COLO829 (cell line): ENCODE measurements around the gene EPHA3.

Source experiments
- DNase-seq: peaks from one replicate; pipeline ENCODE4 v3.0.0; 2012; ENCODE audit warnings: low spot score

EPHA3 gene

GRCh38 chr3:89145995-89146394 is 38.6 kb downstream of the EPHA3 start:
- peak; percentile 48 for DNase-seq

GRCh38 chr3:89154416-89154815 is 47.0 kb downstream of the EPHA3 start:
- DNase-seq, result no peak

- peak; percentile 71 for DNase-seq
These were observed 48.4 kb downstream of the EPHA3 start for GRCh38 chr3:89155811-89156210.

GRCh38 chr3:89157575-89157974 is 50.2 kb downstream of the EPHA3 start:
- no peak for DNase-seq

- no peak for DNase-seq
These were observed 52.2 kb downstream of the EPHA3 start for GRCh38 chr3:89159605-89160004.

GRCh38 chr3:89164774-89165173 is 57.4 kb downstream of the EPHA3 start:
- DNase-seq, result no peak

GRCh38 chr3:89165636-89166263 is 58.3 kb downstream of the EPHA3 start:
- DNase-seq, result no peak

- DNase-seq, result peak; percentile 96
These were observed 64.5 kb downstream of the EPHA3 start for GRCh38 chr3:89171687-89172545.

- DNase-seq, result no peak
These were observed 66.1 kb downstream of the EPHA3 start for GRCh38 chr3:89173546-89173945.

- DNase-seq, result peak; percentile 65
These were observed 72.1 kb downstream of the EPHA3 start for GRCh38 chr3:89179355-89180001.

- DNase-seq, result no peak
These were observed 72.9 kb downstream of the EPHA3 start for GRCh38 chr3:89180334-89180733.

GRCh38 chr3:89182056-89182455 is 74.6 kb downstream of the EPHA3 start:
- DNase-seq, result no peak

- peak; percentile 54 for DNase-seq
These were observed 77.0 kb downstream of the EPHA3 start for GRCh38 chr3:89184151-89184995.

- DNase-seq, result no peak
These were observed 79.0 kb downstream of the EPHA3 start for GRCh38 chr3:89186456-89186855.

- no peak for DNase-seq
These were observed 91.2 kb downstream of the EPHA3 start for GRCh38 chr3:89198591-89198990.

GRCh38 chr3:89212619-89213018 is 105.2 kb downstream of the EPHA3 start:
- no peak for DNase-seq

GRCh38 chr3:89216016-89216739 is 108.8 kb downstream of the EPHA3 start:
- DNase-seq, result peak; percentile 23

GRCh38 chr3:89217148-89217685 is 109.8 kb downstream of the EPHA3 start:
- no peak for DNase-seq

- no peak for DNase-seq
These were observed 114.5 kb downstream of the EPHA3 start for GRCh38 chr3:89221924-89222323.

- no peak for DNase-seq
These were observed 115.8 kb downstream of the EPHA3 start for GRCh38 chr3:89223188-89223587.

GRCh38 chr3:89227218-89227617 is 119.8 kb downstream of the EPHA3 start:
- DNase-seq, result no peak
